Erythroblast (primary cell): ENCODE measurements around the gene CLSTN2.

Experiments
- GATA1 ChIP-seq: IDR thresholded peaks from 2 replicates; pipeline ENCODE4 v1.6.1; 2011; ENCODE audit warnings: low read depth, mild to moderate bottlenecking, control low read depth, low read length, moderate library complexity
- POLR2A ChIP-seq: IDR thresholded peaks from 2 replicates; pipeline ENCODE4 v1.6.1; 2011; ENCODE audit warnings: mild to moderate bottlenecking, low read length

DNA sequence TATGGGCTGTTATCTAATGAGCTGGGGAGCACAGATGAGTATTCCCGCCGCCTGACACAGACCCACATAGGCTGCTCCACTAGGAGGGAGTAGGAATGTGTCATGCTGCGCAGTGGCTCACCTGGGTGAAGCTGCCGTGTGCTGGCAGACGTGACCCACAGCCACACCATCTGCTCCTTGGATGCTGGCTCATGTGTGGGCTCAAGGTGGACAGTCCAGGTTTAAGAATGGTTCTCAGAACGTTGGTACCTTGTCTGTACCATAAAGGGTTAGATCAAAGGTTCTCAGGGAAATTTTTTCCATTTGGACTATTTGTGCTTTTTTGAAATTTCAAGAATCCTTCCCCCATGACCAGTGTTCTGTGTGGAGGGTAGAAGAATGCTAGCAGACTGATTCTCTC lies 403.9 kb downstream of the CLSTN2 start:
- no peak for TF ChIP-seq POLR2A
- TF ChIP-seq GATA1: no peak
